ENCODE measurements around the gene ZNF518B.
"Not testable (repeated sequence)": the region's sequence is repeated elsewhere in the genome, so short reads cannot be mapped to it uniquely, and the experiment has no call there.

ZNF518B gene

DNA sequence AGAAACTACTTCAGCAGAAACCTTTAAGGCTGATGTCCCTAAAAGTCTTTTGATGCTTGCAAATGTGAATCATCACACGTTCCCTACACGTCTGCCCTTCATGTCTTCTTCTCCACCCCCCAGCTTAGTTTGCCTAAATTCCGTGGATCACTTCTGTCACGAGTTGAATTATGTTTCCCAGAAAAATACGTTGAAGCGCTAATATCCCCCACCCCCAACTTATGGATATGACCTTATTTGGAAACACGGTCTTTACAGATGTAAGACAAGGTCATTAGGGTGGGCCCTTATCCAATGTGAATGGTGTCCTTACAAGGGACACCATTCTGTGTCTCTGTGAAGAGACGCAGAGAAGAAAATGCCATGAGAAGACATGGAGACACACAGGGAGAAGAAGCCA is 2.1 kb upstream of the ZNF518B start:
- no peak for DNase-seq (ENCODE audit: extremely low read depth in 1 of 2, low read depth in 1 of 2)

DNA sequence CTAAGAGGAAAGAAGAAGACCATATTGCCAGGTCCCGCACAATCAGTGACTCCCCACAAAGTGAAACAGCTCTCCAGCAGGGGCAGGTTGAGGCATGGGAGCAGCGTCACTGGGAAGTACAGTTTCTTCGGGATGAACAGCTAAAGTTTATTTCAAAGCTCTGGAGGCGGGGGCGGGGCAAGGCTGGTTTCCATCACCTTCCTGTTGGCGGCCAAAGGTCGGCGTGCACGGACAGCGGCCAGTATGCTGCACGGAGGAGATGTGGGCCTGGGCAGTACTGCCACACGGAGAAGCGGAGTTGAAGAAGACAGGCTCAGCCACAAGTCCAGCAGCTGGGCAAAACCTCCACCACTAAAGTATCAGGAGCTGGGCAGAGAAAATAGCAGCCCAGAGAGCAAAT is 951 bp upstream of the ZNF518B start:
- no peak for DNase-seq (ENCODE audit: extremely low read depth in 1 of 2, low read depth in 1 of 2)

DNA sequence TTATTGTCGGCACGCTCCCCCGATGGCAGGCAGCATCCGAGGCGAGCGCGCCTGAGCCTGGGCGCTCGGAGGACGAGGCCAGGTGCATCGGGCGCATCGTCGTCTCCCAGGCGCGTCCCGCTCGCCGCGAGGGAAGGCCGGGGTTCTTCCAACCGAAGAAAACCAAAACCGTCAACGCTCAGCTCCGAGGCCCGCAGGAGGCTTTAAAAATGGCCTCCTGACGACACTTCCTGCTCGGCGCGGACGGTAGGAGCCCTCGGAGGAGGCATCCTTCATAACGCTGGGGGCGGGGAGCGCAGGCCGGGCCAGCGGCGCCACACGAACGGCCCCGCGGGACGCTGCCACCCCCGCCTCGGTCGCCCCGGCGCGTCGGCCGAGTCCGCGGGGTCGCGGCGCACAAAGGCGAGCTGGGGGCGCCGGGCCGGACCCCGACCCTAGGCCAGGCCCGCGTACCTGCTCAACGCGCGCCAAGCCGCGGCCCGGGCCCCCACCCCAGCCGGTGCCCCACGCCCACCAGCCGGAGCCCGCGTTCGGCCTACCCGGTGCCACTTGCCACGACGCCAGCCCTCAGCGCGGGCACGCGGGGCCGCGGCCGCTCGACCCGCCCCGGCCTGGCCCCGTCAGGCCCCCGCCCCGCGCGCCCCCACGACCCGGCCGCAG is 501 bp downstream of the ZNF518B start:
- peak in 1 of 2 donors; percentile 33 for DNase-seq (ENCODE audit: extremely low read depth in 1 of 2, low read depth in 1 of 2)

DNA sequence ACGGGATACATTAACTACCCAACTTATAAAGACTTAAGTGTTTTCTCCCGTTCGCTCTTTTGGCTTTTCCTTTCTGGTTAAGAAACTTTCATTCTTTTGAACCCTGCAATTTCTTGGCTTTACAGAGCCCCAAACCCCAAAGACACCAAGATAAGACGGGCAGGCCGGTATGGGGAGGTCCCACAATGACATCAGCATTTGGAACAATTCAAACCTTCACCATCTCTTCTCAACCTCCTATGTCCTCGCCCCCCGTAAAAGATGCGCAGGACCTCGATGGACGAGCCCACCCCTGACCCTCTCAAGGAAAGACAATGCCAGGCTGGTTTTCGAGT is 999 bp downstream of the ZNF518B start:
- DNase-seq (ENCODE audit: extremely low read depth in 1 of 2, low read depth in 1 of 2), result no peak

DNA sequence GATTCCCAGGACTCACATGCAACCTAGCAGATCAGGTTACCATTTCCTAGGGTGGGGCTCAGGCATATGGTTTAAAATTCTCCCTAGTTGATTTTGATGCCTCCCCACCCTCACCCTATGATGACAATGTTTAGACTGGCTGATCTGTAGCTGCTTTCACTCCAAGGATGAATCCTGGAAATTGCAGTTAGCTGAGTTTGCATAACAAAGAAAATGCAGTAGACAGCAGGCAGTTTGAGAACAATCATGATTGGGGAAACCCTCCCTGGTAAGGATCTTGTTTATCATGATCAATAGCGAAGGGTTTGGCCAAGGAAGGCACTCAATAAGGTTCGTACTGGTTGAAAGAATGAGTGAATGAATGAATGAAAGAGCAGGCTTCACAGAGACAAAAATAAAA is 2.1 kb downstream of the ZNF518B start:
- no peak for DNase-seq (ENCODE audit: extremely low read depth in 1 of 2, low read depth in 1 of 2)

DNA sequence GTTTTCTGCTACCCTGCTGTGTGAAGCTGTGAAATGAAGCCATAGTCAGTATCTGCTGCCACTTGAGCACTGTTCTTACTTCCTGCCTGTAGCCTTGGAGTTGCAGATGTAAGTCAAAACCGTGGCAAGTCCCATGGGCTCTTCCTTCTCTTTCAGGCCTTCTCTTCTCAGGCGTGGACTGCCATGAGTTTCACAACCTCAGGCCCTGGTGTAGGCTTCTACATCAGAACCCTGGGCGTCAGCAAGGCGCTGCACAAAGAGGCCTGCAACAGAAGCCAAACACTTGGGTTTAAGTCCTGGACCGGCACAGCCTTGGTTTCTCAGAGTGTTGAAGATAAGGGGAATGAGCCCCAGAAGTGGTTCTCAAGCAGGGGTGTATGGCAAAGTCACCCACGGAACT is 2.5 kb downstream of the ZNF518B start:
- no peak for DNase-seq (ENCODE audit: extremely low read depth in 1 of 2, low read depth in 1 of 2)

DNA sequence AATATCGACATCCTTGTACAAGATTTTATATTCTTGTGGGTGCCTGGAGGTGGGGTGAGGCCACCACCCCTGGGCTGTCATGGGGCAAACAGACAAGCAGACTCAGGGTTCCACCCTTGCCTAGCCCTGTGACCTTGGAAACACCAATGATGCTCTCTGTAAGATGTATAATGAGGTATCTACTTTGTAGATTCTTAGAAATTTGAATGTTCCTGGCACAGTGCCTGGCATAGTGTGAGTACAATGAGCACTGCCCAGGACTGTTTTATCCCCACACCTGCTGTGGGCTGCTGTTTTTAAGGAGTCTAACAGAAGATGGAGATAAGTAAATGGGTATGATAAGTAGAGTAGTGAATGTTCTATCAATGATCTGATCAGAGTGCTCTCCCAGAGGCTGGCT is 3.1 kb downstream of the ZNF518B start:
- DNase-seq (ENCODE audit: extremely low read depth in 1 of 2, low read depth in 1 of 2), result no peak

DNA sequence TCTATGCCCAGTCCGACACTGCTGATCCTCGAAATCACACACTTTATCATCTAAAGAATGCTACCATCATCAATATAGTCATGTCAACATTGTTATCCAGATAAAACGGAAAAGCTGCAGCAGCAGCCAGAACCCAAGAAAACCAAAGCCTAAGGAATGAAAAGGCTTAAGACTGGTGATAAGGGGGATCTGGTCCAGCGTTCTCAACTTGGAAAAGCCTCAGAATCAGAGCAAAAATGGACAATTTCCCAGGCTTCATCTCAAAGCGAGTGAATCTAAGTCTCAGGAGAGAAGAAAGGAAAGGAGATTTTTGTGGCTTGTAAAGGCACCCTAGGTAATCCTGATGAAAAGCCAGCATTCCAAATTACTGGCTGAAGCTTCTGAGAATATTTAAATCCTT is 8.2 kb downstream of the ZNF518B start:
- DNase-seq (ENCODE audit: extremely low read depth in 1 of 2, low read depth in 1 of 2), result no peak

DNA sequence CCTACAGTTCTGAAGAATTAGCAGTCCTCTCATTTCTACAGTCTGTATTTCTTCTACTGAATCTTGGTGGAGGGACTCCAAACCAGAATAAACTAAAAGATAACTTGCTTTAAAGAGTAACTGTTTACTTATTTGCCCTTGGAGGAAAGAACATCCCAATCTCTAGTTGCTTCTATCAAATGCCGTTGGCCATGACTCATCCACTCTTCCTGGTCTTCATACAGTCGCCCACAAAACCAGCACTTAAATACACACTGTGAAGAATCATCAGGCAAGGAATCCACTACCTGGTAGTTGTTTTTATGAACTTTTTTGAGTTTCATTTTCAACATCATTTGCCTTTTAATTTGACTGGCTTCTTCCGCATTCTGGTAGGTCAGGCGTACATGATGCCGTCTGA is 14.2 kb downstream of the ZNF518B start:
- no peak for DNase-seq (ENCODE audit: extremely low read depth in 1 of 2, low read depth in 1 of 2)

DNA sequence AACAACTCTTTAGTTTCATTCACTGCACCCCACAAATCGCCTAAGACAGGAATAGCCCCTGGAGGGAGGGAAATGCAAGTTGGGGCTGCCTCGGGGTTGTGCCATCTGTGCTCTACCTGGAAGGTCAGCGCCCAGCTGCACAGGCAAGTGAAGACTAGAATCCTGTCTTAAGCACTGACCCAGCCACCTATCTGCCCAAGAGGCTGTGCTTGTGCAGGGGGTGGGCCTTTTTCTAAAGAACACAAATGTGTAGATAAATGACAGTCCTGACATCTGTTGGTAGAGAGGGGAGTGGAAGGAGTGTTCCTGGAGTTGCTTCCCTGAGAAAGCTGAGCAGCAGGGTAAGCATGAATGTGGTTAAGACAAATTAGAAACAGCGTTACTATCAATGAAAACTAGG is 15.7 kb downstream of the ZNF518B start:
- no peak for DNase-seq (ENCODE audit: extremely low read depth in 1 of 2, low read depth in 1 of 2)

DNA sequence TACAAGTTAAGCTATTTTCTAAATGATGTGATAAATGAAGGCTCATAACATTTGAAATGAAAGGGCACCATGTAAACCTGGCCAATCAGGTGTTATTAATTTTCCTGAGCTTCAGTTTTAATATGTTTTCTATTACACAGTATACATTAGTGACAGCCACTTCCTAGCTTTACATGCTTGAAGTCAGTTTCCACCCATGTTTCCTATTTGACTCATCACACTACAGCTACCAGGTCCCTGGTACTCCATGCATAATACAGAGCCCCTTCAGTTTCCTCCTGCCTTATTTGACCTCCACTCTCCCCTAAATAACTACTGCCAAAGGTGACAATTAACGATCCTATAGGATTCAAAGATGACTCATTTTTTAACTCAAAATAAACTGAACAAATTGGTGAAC is 18.3 kb downstream of the ZNF518B start:
- no peak for DNase-seq (ENCODE audit: extremely low read depth in 1 of 2, low read depth in 1 of 2)

DNA sequence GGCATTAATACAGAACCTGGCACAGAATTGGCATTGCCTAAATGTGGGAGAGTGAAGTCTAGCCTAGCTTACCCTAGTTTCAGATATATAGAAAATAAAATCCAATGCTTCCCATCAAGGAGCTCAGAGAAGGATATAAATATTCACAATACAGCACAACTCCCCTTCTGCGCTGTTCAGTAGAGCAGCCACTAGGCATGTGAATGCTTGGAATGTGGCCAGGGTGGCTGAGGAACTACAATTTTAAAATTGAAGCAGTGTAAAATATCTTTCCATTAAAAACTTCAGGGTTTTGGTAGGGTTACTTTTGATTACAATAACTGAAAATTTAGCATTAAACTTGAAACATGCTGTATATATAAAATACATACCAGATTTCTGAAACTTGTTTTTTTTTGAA is 19.5 kb downstream of the ZNF518B start:
- no peak for DNase-seq (ENCODE audit: extremely low read depth in 1 of 2, low read depth in 1 of 2)

DNA sequence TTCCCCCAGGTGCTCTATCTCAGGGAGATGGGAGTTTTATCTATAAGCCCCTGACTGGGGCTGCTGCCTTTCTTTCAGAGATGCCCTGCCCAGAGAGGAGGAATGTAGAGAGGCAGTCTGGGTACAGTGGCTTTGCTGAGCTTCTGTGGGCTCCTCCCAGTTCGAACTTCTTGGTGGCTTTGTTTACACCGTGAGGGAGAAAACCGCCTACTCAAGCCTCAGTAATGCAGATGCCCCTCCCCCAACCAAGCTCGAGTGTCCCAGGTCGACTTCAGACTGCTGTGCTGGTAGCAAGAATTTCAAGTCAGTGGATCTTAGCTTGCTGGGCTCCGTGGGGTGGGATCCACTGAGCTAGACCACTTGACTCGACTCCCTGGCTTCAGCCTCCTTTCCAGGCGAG is 29.5 kb downstream of the ZNF518B start:
- DNase-seq (ENCODE audit: extremely low read depth in 1 of 2, low read depth in 1 of 2), result not testable (repeated sequence)

DNA sequence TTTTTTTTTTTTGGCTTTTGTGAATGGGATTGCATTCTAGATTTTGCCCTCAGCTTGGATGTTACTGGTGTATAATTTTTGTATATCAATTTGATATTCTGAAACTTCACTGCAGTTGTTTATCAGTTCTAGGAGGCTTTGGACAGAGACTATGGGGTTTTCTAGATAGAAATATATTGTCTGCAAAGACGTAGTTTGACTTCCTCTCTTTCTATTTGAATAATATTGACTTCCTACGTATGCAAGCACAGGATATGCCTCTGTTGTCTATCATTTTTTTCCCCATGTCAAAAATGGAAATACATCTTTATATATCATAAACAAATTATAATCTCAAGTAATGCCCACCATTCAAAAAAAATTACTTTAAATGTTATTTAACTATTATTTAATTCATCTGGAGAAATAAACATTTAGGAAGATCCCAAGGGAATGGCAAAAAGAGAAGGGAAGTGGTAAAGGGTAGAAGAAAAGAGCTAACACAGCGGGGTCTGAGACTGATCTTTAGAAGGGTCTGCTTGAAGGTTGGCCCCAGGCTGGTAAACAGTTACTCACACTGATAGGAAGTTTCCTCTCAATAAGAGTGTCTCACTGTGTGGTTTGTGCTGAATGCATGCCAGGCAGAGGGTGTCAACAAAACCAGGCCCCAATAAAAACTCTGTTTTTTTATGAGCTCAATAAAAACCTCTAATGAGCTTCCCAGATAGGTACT is 35.7 kb downstream of the ZNF518B start:
- no peak for DNase-seq (ENCODE audit: extremely low read depth in 1 of 2, low read depth in 1 of 2)

DNA sequence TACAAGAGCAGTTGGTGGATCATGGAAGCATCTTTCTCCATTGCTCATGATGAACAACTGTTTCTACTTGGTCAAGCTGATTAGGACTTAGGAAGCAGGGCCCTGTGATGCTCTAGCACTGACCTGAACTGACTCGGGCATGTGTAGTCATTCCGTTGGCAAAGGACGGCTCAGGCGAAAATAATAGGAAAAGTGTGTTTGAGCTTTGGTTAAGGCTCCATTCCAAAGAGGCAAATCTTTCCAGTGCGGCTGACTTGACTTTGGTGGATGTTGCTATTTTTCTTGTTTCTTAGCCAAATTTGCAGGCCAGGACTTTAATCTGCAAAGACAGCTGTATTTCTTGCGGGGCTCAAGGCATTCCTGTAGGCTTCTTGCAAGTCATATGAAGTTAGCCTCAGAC is 39.5 kb downstream of the ZNF518B start:
- DNase-seq (ENCODE audit: extremely low read depth in 1 of 2, low read depth in 1 of 2), result no peak

DNA sequence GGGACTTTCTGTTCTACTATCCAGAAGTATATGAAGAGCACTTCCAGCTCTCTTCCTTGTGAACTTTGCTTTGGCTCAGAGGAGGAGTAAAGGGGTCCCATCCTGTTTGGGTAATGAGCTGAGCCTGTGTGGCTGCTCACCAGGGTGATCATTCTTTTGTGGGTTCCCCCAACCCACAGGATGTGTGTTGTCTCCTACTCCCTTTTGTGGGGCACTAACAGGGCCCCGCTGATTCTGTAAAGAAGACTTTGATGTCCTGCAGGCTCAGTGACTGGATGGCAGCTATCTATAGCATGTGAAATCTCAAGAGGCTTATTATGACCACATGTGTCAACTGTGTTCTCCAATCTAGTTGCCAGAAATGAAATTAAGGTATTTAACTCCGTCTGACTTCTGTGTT is 40.8 kb downstream of the ZNF518B start:
- DNase-seq (ENCODE audit: extremely low read depth in 1 of 2, low read depth in 1 of 2), result no peak

DNA sequence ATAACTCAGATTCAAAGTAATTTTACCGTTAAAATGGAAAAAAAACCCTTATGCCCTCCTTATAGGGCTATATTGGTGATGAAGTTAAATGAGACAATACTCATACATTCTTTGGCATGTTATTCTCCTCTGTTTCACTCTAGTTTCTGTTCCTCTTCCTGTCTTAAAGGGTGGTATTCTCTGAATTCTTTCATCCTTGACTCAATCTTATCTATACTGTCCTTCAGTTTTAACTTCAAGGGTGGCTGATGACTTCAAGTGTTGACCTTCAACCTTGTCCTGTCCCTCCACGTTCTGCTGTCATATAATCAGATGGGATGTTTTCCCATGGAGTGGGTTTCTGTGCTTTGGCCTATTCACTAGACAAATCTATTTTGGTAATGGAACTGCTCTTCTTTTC is 44.0 kb downstream of the ZNF518B start:
- DNase-seq (ENCODE audit: extremely low read depth in 1 of 2, low read depth in 1 of 2), result no peak

DNA sequence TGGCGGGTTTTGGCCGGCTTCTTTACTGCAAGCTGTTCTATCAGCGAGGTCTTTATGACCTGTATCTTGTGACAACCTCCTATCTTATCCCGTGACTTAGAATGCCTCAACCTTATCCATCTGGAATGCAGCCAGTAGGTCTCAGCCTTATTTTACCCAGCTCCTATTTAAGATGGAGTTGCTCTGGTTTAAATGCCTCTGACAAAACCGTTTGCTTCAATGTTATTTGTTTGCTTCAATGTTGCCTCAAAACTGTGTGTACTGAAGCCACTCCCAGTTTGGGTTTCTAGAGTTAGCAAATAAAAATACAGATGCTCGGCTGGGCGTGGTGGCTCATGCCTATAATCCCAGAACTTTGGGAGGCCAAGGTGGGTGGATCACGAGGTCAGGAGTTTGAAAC is 51.6 kb downstream of the ZNF518B start:
- no peak for DNase-seq (ENCODE audit: extremely low read depth in 1 of 2, low read depth in 1 of 2)

DNA sequence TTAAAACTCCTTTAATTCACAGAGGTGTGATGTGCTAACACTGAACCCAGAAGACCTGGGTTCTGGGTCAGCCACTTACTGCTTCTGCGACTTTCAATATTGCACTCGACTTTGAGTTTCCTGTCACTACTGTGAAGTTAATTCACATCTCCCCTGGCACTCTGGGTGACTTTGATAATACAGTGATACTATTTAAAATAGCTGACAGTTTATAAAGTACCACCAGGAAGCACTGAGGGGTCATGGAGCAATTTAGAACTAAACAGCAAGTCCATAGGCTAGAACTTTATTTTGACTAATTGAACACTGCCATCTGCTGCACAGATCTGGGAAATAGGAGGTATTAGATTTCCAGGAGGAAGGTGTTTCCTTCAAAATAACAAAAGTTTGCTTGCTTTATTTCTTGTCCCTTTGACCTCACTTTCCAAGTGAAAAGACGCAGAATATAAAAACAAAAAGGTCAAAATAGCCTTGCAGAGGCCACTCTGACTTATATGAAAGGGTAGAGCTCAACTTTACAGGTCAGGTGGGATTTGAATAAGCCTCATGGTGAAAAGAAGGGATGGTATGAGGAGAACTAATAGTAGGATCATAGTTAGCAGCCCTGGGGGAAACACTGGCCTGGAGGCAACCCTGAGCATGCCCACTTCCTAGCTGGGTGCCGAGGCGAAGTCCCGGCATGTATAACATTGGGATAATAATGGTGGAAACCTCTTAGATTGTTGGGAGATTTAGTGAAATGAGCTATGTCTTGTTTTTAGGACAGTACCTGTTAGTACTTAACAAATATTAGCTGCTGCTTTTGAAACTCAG is 53.4 kb downstream of the ZNF518B start:
- DNase-seq (ENCODE audit: extremely low read depth in 1 of 2, low read depth in 1 of 2), result no peak

DNA sequence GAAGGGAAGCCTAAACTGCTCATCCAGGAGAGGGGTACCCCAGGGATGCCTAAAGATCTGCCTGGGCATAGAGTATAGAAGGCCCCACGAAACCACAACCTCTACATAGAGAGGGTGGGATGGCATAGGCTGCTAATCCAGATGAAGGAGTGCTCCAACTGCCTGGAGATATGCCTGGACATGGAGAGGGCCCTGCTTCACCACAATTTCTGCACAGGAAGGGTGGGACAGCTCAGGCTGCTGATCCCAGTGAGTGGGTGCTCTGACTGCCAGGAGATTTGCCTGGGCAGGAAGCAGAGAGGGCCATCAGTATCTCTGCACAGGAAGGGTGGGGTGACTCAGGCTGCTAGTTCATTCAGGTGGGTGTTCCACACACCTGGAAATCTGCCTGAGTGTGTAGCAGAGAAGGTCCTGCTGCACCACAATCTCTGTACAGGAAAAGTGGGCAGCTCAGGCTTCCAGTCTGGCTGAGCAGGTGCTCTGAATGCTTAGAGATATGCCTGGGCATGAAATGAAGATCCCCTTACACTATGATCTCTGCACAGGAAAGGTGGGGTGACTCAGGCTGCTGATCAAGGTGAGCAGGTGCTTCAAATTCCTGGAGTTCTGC is 61.1 kb downstream of the ZNF518B start:
- DNase-seq (ENCODE audit: extremely low read depth in 1 of 2, low read depth in 1 of 2), result no peak
